ACC112 (cell line): ENCODE results near the gene LMTK2.

ENCODE experiments used
- H2AFZ ChIP-seq: fragments of 200-600 bp; sonication (generic); one replicate; pipeline ENCODE4 v1.6.0; 2017; ENCODE audit warnings: antibody characterized with exemption, low read length; ENCODE audit not compliant: unreplicated experiment
- H3K27ac ChIP-seq: fragments of 200-600 bp; sonication (generic); 2 replicates; pipeline ENCODE4 v1.5.1; 2014; ENCODE audit warnings: low read depth, mild to moderate bottlenecking, antibody characterized with exemption, low read length, moderate library complexity
- H3K27me3 ChIP-seq: fragments of 200-600 bp; sonication (generic); 2 replicates; pipeline ENCODE4 v1.6.1; 2014; ENCODE audit warnings: mild to moderate bottlenecking, antibody characterized with exemption, low read length, moderate library complexity, mixed read lengths; ENCODE audit not compliant: insufficient read depth
- H3K36me3 ChIP-seq: fragments of 200-600 bp; sonication (generic); 2 replicates; pipeline ENCODE4 v1.6.1; 2016; ENCODE audit warnings: mild to moderate bottlenecking, antibody characterized with exemption, low read length, moderate library complexity, mixed read lengths; ENCODE audit not compliant: insufficient read depth
- H3K4me1 ChIP-seq: fragments of 200-600 bp; sonication (generic); one replicate; pipeline ENCODE4 v1.6.1; 2016; ENCODE audit warnings: low read length, mixed read lengths; ENCODE audit not compliant: insufficient read depth, unreplicated experiment, control insufficient read depth
- H3K4me3 ChIP-seq: fragments of 200-600 bp; sonication (generic); 2 replicates; pipeline ENCODE4 v1.5.1; 2014; ENCODE audit warnings: mild to moderate bottlenecking, low read depth, low read length
- H3K79me2 ChIP-seq: fragments of 200-600 bp; sonication (generic); one replicate; pipeline ENCODE4 v1.6.0; 2016; ENCODE audit warnings: low read length; ENCODE audit not compliant: control insufficient read depth, unreplicated experiment, insufficient read depth

LMTK2 gene

DNA sequence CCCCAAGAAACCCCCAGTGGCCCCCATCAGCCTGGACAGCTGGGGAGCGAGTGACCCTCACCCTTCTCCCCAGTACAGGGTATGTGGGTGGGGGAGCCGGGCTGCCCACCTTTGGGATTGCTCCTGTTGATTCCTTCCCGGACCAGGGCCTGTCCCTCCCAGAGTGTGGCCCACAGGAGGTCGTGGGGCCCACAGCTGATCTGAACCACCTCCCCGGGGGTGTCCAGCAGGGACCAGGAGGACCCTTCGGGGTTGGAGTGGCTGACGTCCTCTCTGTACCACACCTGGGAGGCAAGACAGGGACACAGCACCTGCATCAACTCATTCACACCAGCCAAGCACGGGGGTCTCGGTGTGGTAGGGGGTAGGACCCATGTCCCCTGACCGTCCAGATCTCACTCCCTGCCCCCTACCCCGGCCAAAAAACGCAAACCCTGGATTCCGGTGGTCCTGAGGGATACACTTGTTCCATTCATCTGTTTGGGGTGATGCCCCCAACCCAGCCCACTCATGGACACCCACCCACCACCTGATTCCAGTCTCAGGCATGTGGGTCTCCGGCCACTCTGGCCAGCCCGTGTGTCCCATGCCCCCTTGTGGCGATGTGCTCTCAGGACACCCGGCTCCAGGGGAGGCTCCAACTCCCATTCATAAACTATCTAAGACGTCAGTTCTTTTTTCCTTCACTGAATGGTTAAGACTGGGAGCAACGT, 134.5 kb downstream of the LMTK2 start:
- H3K36me3 ChIP-seq: no peaks in the 10 kb centered on the region
- H2AFZ ChIP-seq: no peak overlapping the region
- no peaks in the 10 kb centered on the region for H3K27me3 ChIP-seq
- H3K79me2 ChIP-seq: no peaks in the 10 kb centered on the region
- H3K4me1 ChIP-seq: no peaks in the 10 kb centered on the region
- no peak overlapping the region for H3K27ac ChIP-seq
- H3K4me3 ChIP-seq: no peak overlapping the region

DNA sequence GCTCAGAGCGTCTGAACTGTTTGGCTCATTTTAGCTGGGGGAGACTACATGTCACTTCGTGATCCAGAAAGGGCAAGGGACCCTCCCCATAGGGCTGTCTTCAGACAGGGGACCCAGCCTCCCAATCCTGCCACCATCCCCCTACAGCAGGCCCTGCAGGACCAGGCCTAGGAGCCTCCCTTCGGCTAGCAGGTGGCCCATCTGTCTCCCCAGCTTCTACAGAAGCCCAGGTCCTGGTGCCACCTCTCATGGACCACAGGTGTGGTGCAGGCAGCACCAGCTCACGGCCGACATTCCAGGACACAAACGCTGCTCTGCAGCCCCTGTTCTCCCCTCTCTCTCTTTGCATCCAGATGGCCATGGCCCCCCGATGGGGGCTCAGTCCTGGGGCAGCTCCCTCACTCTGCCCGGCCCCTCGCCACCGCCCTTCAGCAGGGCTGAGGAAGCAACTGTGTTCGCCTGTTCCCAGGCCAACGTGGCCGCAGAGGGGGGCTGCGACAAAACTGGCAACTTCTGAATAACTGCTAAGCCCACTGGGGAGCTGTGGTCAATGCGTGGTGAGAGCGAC, 135.1 kb downstream of the LMTK2 start:
- H3K79me2 ChIP-seq: no peaks in the 10 kb centered on the region
- H2AFZ ChIP-seq: no peak overlapping the region
- H3K4me3 ChIP-seq: no peak overlapping the region
- no peaks in the 10 kb centered on the region for H3K4me1 ChIP-seq
- no peaks in the 10 kb centered on the region for H3K27me3 ChIP-seq
- H3K27ac ChIP-seq: no peak overlapping the region
- no peaks in the 10 kb centered on the region for H3K36me3 ChIP-seq

GRCh38 chr7:98242342-98242741, 135.7 kb downstream of the LMTK2 start:
- Histone ChIP-seq H3K4me1 (no peaks in the 10 kb centered on the region), H3K36me3 (no peaks in the 10 kb centered on the region), H3K27ac (no peak overlapping the region), H3K79me2 (no peaks in the 10 kb centered on the region), H3K27me3 (no peaks in the 10 kb centered on the region), H3K4me3 (no peak overlapping the region), H2AFZ (no peak overlapping the region)

DNA sequence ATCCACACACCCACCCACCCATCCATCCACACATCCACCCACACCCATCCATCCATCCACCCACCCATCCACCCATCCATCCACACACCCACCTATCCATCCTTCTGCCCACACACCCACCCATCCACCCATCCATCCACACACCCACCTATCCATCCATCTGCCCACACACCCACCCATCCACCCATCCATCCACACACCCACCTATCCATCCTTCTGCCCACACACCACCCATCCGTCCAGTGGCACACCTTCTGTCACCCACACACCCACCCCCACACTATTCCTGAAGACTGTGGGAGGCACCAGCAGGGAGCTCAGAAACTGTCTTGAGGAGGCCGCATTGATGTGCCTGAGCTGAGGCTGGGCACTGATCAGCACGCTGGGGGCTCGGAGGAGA, 136.3 kb downstream of the LMTK2 start:
- H3K4me3 ChIP-seq: no peak overlapping the region
- H3K79me2 ChIP-seq: no peaks in the 10 kb centered on the region
- H3K36me3 ChIP-seq: no peaks in the 10 kb centered on the region
- H2AFZ ChIP-seq: no peak overlapping the region
- no peaks in the 10 kb centered on the region for H3K27me3 ChIP-seq
- no peak overlapping the region for H3K27ac ChIP-seq
- H3K4me1 ChIP-seq: no peaks in the 10 kb centered on the region

GRCh38 chr7:98244871-98245270, 138.2 kb downstream of the LMTK2 start:
- H3K36me3 ChIP-seq: no peaks in the 10 kb centered on the region
- H3K79me2 ChIP-seq: no peaks in the 10 kb centered on the region

DNA sequence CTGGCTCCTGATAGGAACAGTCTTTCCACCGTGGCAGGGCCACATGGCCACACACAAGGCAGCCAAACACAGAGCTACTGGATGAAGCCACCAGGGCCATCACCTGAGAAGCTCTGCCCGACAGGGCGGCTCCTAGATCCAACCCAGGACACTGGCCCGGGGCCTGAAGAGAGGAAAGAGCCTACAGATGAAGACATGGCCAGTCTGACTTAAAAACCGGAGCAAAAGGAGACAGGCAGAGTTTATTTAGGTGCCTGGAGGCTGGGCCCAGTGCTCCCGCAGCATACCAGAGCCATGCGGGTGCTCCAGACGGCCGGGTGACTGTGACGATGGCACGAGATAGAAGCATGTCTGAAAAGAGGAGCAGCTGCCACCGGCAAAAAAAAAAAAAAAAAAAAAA, 141.5 kb downstream of the LMTK2 start:
- Histone ChIP-seq H2AFZ (no peak overlapping the region), H3K27ac (no peak overlapping the region), H3K79me2 (peaks cover 10% of the 10 kb centered on the region), H3K4me3 (no peak overlapping the region), H3K36me3 (no peaks in the 10 kb centered on the region), H3K27me3 (no peaks in the 10 kb centered on the region), H3K4me1 (peaks cover 5% of the 10 kb centered on the region)

More at GRCh38 chr7:98244871-98245270, 138.2 kb downstream of the LMTK2 start:
- Histone ChIP-seq H3K27ac (no peak overlapping the region), H2AFZ (no peak overlapping the region), H3K4me3 (no peak overlapping the region), H3K27me3 (no peaks in the 10 kb centered on the region), H3K4me1 (no peaks in the 10 kb centered on the region)

GRCh38 chr7:98249106-98249505, 142.4 kb downstream of the LMTK2 start:
- H3K79me2 ChIP-seq: peaks cover 15% of the 10 kb centered on the region
- H3K4me3 ChIP-seq: no peak overlapping the region
- no peaks in the 10 kb centered on the region for H3K27me3 ChIP-seq
- H3K4me1 ChIP-seq: peaks cover 5% of the 10 kb centered on the region
- no peak overlapping the region for H3K27ac ChIP-seq
- H3K36me3 ChIP-seq: no peaks in the 10 kb centered on the region
- H2AFZ ChIP-seq: no peak overlapping the region

GRCh38 chr7:98250789-98251188, 144.1 kb downstream of the LMTK2 start:
- H3K4me3 ChIP-seq: no peak overlapping the region; the same call in 1 of the 2 replicates
- no peaks in the 10 kb centered on the region for H3K36me3 ChIP-seq
- H3K27me3 ChIP-seq: no peaks in the 10 kb centered on the region
- H2AFZ ChIP-seq: no peak overlapping the region
- no peak overlapping the region for H3K27ac ChIP-seq
- peaks cover 5% of the 10 kb centered on the region for H3K4me1 ChIP-seq
- peaks cover 15% of the 10 kb centered on the region for H3K79me2 ChIP-seq

DNA sequence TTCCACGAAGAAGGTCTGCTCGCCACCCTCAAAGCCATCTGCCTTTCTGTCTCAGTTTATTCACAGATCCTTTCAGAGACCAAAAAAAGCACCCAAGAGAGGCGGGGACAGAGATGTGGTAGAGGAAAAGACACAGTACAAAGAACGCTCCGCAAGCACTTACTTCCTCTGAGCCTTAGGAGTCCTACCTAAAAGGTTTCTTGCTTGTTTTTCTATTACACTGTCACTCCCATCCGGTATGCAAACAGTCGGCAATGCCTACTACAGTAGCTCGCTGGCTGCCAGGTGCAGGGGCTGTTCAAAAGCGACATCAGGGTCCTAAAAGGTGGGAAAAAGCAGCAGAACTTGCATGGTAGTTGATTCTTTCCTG, 144.6 kb downstream of the LMTK2 start:
- H3K36me3 ChIP-seq: no peaks in the 10 kb centered on the region
- H3K4me3 ChIP-seq: peak overlapping the region; percentile 95
- no peaks in the 10 kb centered on the region for H3K27me3 ChIP-seq
- H3K79me2 ChIP-seq: peaks cover 15% of the 10 kb centered on the region
- no peak overlapping the region for H2AFZ ChIP-seq
- no peak overlapping the region for H3K27ac ChIP-seq
- H3K4me1 ChIP-seq: peaks cover 5% of the 10 kb centered on the region

DNA sequence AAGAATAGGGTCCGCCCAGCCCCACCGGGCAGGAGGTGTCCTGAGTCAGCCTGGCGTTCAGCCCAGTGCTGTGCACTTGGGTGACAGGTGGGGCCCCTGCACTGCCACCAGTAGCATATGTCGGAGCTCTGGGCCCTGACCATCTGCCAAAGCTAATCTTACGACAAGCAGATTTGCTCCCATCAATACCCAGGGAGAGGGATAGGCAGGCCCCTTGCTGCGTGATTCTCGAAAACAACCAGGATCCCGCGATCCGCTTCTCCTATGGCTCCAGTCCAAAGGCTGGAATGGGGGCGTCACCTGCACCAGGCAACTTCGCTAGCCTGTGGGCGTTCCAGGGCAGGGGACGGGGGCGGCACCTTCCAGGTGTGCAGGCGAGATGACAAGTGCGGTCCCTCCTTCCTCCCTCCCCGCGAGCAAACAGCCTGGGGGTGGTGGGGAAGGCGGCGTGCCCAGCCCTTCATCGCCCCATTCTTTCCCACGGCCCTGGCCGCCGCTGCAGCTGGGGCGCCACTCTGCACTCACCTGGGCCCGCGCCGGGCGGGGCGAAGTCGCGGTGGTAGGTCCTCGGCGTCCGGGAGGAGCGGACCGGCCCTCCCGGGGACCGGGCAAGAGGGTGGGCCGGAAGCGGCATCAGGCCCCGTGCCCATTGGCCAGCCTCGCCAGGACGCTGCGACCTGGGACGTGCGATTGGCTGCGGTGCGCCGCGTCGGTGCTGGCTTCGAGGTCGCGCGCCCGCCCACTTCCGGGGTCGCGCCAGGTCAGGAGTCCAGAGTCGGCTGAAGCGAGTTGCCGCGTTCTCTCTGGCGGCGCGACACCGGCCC, 145.2 kb downstream of the LMTK2 start, which contains the start of gene TECPR1:
Gene TECPR1 (minus strand): TSS at position 632 of the 824 bp plus-strand sequence. CDS start 6,086 bp downstream, outside the sequence.
- Histone ChIP-seq H3K79me2 (peaks cover 15% of the 10 kb centered on the region), H2AFZ (peak within 1 kb of the TSS; percentile 96), H3K4me3 (peak within 1 kb of the TSS; percentile 95), H3K36me3 (no peaks in the 10 kb centered on the region), H3K27ac (no peak within 1 kb of the TSS), H3K27me3 (no peaks in the 10 kb centered on the region), H3K4me1 (peaks cover 5% of the 10 kb centered on the region)
